H1 (cell line): ENCODE measurements around the gene SELENBP1. TPM values are rescaled to one million over a fixed set of nuclear protein-coding genes. Genes with fewer than 3 reads are reported as not detected.
A peak's percentile ranks its signal among the peaks of the same experiment; 100 is the strongest.

ENCODE experiments used
- CTCF ChIA-PET: fragments of 300-600 bp; sonication (Branson Sonifier 250); formaldehyde crosslinking; loops from one replicate; lab custom pipeline; 2021; ENCODE audit not compliant: partially characterized antibody; lab: Charles Lee
- POLR2A ChIA-PET: fragments of 300-600 bp; sonication (Branson Sonifier 250); formaldehyde crosslinking; loops from one replicate; lab custom pipeline; 2021; ENCODE audit warnings: inconsistent platforms; ENCODE audit not compliant: partially characterized antibody; lab: Charles Lee
- DNase-seq, 2 experiments: peaks; one replicate each; pipeline versions ENCODE4 v3.0.0 to v3.0.0-alpha.2; 2010 to 2022; ENCODE audit warnings: low spot score in 2 of 2, low read depth in 1 of 2, mixed read lengths in 1 of 2
- FAIRE-seq: peaks from 2 replicates; lab custom pipeline; 2011; peaks lifted over from hg19 to GRCh38; lab: Jason Lieb, UNC
- H2AFZ ChIP-seq: 2 replicates; pipeline ENCODE4 v1.8.1; 2012; ENCODE audit warnings: low read length, inconsistent platforms
- H2AK5ac ChIP-seq: 2 replicates; pipeline ENCODE4 v1.6.1; 2013; ENCODE audit warnings: low read depth, low read length
- H2BK120ac ChIP-seq: replicated peaks from 2 replicates; pipeline ENCODE3; 2013; ENCODE audit warnings: low read depth, low read length, inconsistent platforms
- H2BK12ac ChIP-seq: 2 replicates; pipeline ENCODE4 v1.6.1; 2013; ENCODE audit warnings: low read depth, low read length
- H2BK15ac ChIP-seq: 2 replicates; pipeline ENCODE4 v1.6.1; 2013; ENCODE audit warnings: low read length
- H2BK20ac ChIP-seq: 2 replicates; pipeline ENCODE4 v1.6.1; 2013; ENCODE audit warnings: low read length
- H2BK5ac ChIP-seq: 2 replicates; pipeline ENCODE4 v1.6.1; 2013; ENCODE audit warnings: low read depth, low read length
- H3K14ac ChIP-seq: 2 replicates; pipeline ENCODE4 v1.6.1; 2013; ENCODE audit warnings: inconsistent platforms; ENCODE audit not compliant: insufficient read length
- H3K18ac ChIP-seq: 2 replicates; pipeline ENCODE4 v1.6.1; 2013; ENCODE audit warnings: low read length; ENCODE audit errors: extremely low read depth
- H3K23ac ChIP-seq: 2 replicates; pipeline ENCODE4 v1.6.1; 2013; ENCODE audit warnings: inconsistent platforms; ENCODE audit not compliant: insufficient read length
- H3K23me2 ChIP-seq: 2 replicates; pipeline ENCODE4 v1.6.1; 2013; ENCODE audit warnings: low read depth, low read length
- H3K27ac ChIP-seq: 2 replicates; pipeline ENCODE4 v1.6.1; 2011; ENCODE audit warnings: low read depth, low read length, inconsistent platforms
- H3K27me3 ChIP-seq, 4 experiments: replicated peaks in 1 of 4; 1 replicate in 1 of 4; 2 replicates in 3 of 4; pipeline versions ENCODE4 v1.6.1 to v1.8.1; 2011 to 2013; ENCODE audit warnings: low read length in 3 of 4, mild to moderate bottlenecking in 3 of 4, inconsistent platforms in 2 of 4, mixed read lengths in 2 of 4, moderate library complexity in 1 of 4; ENCODE audit not compliant: control insufficient read depth in 3 of 4, insufficient read depth in 3 of 4; ENCODE audit errors: extremely low read depth in 1 of 4
- H3K36me3 ChIP-seq, 4 experiments: 2 replicates each; pipeline versions ENCODE4 v1.6.1 to v1.8.1; 2011 to 2013; ENCODE audit warnings: mild to moderate bottlenecking in 4 of 4, low read length in 3 of 4, moderate library complexity in 2 of 4, control low read depth in 1 of 4, inconsistent platforms in 1 of 4; ENCODE audit not compliant: insufficient read depth in 4 of 4, control insufficient read depth in 2 of 4
- H3K4ac ChIP-seq: replicated peaks from 2 replicates; pipeline ENCODE3; 2013; ENCODE audit warnings: low read length, low read depth, mixed read lengths, inconsistent platforms; ENCODE audit not compliant: insufficient read length
- H3K4me1 ChIP-seq, 4 experiments: replicated peaks in 1 of 4; 1 replicate in 1 of 4; 2 replicates in 3 of 4; pipeline versions ENCODE4 v1.6.1 to v1.8.1; 2011 to 2013; ENCODE audit warnings: low read length in 3 of 4, inconsistent platforms in 2 of 4, mixed read lengths in 1 of 4; ENCODE audit not compliant: insufficient read depth in 4 of 4, control insufficient read depth in 3 of 4
- H3K4me2 ChIP-seq, 2 experiments: 2 replicates each; pipeline versions ENCODE4 v1.6.1 to v1.8.1; 2011 to 2013; ENCODE audit warnings: low read depth in 2 of 2, low read length in 2 of 2, control low read depth in 1 of 2, inconsistent platforms in 1 of 2, mild to moderate bottlenecking in 1 of 2; ENCODE audit not compliant: insufficient read depth in 1 of 2
- H3K4me3 ChIP-seq, 4 experiments: fragments of 200-600, 300-600 bp in 1 of 4; sonication (generic), shearing (Covaris generic), sonication (Bioruptor Twin) in 1 of 4; 2 replicates each; pipeline versions ENCODE4 v1.5.1 to v1.8.1; 2011 to 2016; ENCODE audit warnings: low read length in 4 of 4, low read depth in 3 of 4, control low read depth in 2 of 4, inconsistent platforms in 2 of 4, mild to moderate bottlenecking in 2 of 4, mixed read lengths in 1 of 4, moderate library complexity in 1 of 4; ENCODE audit not compliant: insufficient read depth in 2 of 4; ENCODE audit errors: extremely low read depth in 1 of 4
- H3K56ac ChIP-seq: replicated peaks from 2 replicates; pipeline ENCODE3; 2013; ENCODE audit warnings: low read depth, mild to moderate bottlenecking, mixed read lengths, low read length, inconsistent platforms; ENCODE audit not compliant: insufficient read length
- H3K79me1 ChIP-seq: 2 replicates; pipeline ENCODE4 v1.6.1; 2013; ENCODE audit warnings: low read depth, low read length, control low read depth
- H3K79me2 ChIP-seq, 2 experiments: 2 replicates each; pipeline versions ENCODE4 v1.6.1 to v1.8.1; 2012 to 2013; ENCODE audit warnings: low read length in 2 of 2, mild to moderate bottlenecking in 2 of 2, inconsistent platforms in 1 of 2; ENCODE audit not compliant: insufficient read depth in 2 of 2, control insufficient read depth in 1 of 2
- H3K9ac ChIP-seq, 4 experiments: replicated peaks in 1 of 4; 1 replicate in 1 of 4; 2 replicates in 3 of 4; pipeline versions ENCODE4 v1.6.1 to v1.8.1; 2011 to 2013; ENCODE audit warnings: low read depth in 3 of 4, low read length in 3 of 4, control low read depth in 2 of 4, mild to moderate bottlenecking in 2 of 4, moderate library complexity in 2 of 4, inconsistent platforms in 1 of 4; ENCODE audit errors: extremely low read depth in 1 of 4
- H3K9me3 ChIP-seq, 2 experiments: 2 replicates each; pipeline versions ENCODE4 v1.6.1 to v1.8.1; 2012 to 2013; ENCODE audit warnings: mild to moderate bottlenecking in 2 of 2, moderate library complexity in 2 of 2, control low read depth in 1 of 2, inconsistent platforms in 1 of 2, low read depth in 1 of 2, low read length in 1 of 2, mixed read lengths in 1 of 2; ENCODE audit not compliant: insufficient read depth in 2 of 2
- H4K20me1 ChIP-seq, 2 experiments: replicated peaks in 1 of 2; 2 replicates each; pipeline versions ENCODE3 to v1.8.1; 2011 to 2013; ENCODE audit warnings: inconsistent platforms in 2 of 2, low read length in 2 of 2, mild to moderate bottlenecking in 1 of 2; ENCODE audit not compliant: insufficient read depth in 2 of 2, control insufficient read depth in 1 of 2
- H4K5ac ChIP-seq: 2 replicates; pipeline ENCODE4 v1.6.1; 2013; ENCODE audit warnings: low read length, low read depth, mixed read lengths, inconsistent platforms; ENCODE audit not compliant: insufficient read length
- H4K8ac ChIP-seq: 2 replicates; pipeline ENCODE4 v1.8.0; 2013; ENCODE audit warnings: mild to moderate bottlenecking, moderate library complexity, low read length, inconsistent platforms; ENCODE audit not compliant: insufficient read depth; ENCODE audit errors: extremely low read depth
- H4K91ac ChIP-seq: replicated peaks from 2 replicates; pipeline ENCODE3; 2013; ENCODE audit warnings: low read length, mixed read lengths, inconsistent platforms; ENCODE audit not compliant: insufficient read length
- JUN ChIP-seq: IDR thresholded peaks from 2 replicates; pipeline ENCODE4 v1.6.1; 2011; ENCODE audit warnings: low read depth, mild to moderate bottlenecking, improper control_type of control experiment, low read length
- MAFK ChIP-seq: IDR thresholded peaks from 2 replicates; pipeline ENCODE4 v1.6.1; 2012; ENCODE audit warnings: low read depth, mild to moderate bottlenecking, improper control_type of control experiment, low read length
- WGBS, 2 experiments: shearing (Covaris generic) in 1 of 2; methylation state at CpG; one replicate each; pipeline versions ENCODE4 v1.1.6 to v1.1.7; 2013 to 2015; ENCODE audit warnings: low lambda C conversion rate in 2 of 2, mixed read lengths in 2 of 2, inconsistent platforms in 1 of 2, low coverage in 1 of 2, missing lambda C conversion rate in 1 of 2; ENCODE audit not compliant: insufficient replicate concordance in 2 of 2, insufficient coverage in 1 of 2, insufficient read length in 1 of 2; ENCODE audit errors: extremely low coverage in 1 of 2, missing lambda C conversion rate in 1 of 2; 5-methylcytosine and 5-hydroxymethylcytosine counted together
- polyA plus RNA-seq, 7 experiments: library from polyadenylated mRNA; depleted of rRNA in 3 of 7; stranded (reverse) in 5 of 7; unstranded in 2 of 7; fragments of >200 nt in 5 of 7; fragments of 200-250 nt in 2 of 7; gene quantifications; 1 replicate in 5 of 7; 2 replicates in 1 of 7; 4 replicates in 1 of 7; pipeline versions ENCODE4 v1.2.1 to v1.2.3, GENCODE V29; 2011 to 2013; ENCODE audit warnings: missing spikeins in 2 of 7, mixed read lengths in 2 of 7
- total RNA-seq: library from RNA; stranded (reverse); fragmentation: NEBNext Ultra II Directional; extraction: Animal tissue kit (Norgen Biotek cat#: 25700); gene quantifications from 2 replicates; pipeline ENCODE4 v1.2.1, GENCODE V29; 2021

Gene SELENBP1
- total and polyA plus RNA-seq, 2 of the 8 experiments (the other 6 are each of a cell fraction or from before 2014, with no cell fraction given) = 20.0 to 32.4 TPM

DNA sequence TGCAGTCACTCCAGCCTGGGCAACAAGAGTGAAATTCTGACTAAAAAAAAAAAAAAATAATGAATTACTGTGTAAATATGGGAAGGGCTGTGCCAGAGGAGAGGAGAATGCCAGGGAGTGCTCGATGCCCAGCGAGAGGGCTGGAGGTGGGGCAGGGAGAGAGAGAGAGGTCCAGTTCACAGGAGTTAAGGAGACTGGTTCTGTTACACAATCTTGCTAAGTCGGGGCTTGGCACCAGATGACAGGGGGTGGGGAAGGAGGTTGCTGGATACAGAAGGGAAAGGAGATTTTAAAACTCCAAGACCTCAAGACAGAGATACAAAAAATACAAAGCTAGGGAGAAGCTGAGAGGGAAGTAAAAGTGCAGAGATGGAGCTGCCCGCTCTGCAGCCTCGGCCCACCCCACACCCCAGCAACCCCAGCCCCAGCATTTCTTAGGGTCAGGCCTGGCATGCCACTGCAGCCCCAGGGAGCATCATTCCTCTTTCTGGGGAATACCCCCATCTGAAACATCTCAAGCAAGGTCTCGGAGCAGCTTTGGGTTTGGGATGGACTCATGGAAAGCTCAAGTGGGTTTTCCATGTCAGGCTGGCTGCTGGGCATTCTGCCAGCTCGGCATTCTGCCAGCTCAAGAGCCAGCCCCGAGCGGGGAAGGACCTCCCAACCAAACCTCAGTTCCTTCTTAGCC, 991 bp downstream of the SELENBP1 start:
- H3K18ac ChIP-seq = peak overlapping the region; percentile 19; the same call in 1 of the 2 replicates
- H3K56ac ChIP-seq = no peak overlapping the region
- WGBS, 2 experiments = 96% methylated on average over 9 of the region's 9 CpGs; no CpG with 5 or more reads in 1 of the 2 experiments
- no peak overlapping the region for H2AFZ ChIP-seq
- no peak for FAIRE-seq
- no peaks in the 10 kb centered on the region for H3K79me1 ChIP-seq
- no peak overlapping the region for H3K27ac ChIP-seq
- no peak overlapping the region for H3K9ac ChIP-seq
- no peaks in the 10 kb centered on the region; a peak in 2 of 8 replicates for H3K36me3 ChIP-seq
- H2AK5ac ChIP-seq = no peak overlapping the region
- no peak overlapping the region; the same call in 1 of the 2 replicates for H4K8ac ChIP-seq
- no peak overlapping the region for H4K91ac ChIP-seq
- no peak overlapping the region for H2BK120ac ChIP-seq
- H3K79me2 ChIP-seq = no peaks in the 10 kb centered on the region
- no peak overlapping the region for H3K14ac ChIP-seq
- H3K9me3 ChIP-seq = no peaks in the 10 kb centered on the region
- H3K4me1 ChIP-seq = peaks cover 0 to 11% (median 8%) of the 10 kb centered on the region in 4 experiments; a peak in 6 of 7 replicates
- H2BK5ac ChIP-seq = no peak overlapping the region
- no peak overlapping the region for H4K5ac ChIP-seq
- no peaks in the 10 kb centered on the region for H3K27me3 ChIP-seq
- no peak for DNase-seq
- H2BK20ac ChIP-seq = no peak overlapping the region
- no peak overlapping the region for H3K23ac ChIP-seq
- peak overlapping the region in 1 of 4 experiments; percentile 55; a peak in 2 of 8 replicates for H3K4me3 ChIP-seq
- peak overlapping the region; percentile 59 to 60; a peak in 2 of 4 replicates for H3K4me2 ChIP-seq
- no peak overlapping the region for H2BK12ac ChIP-seq
- CTCF ChIA-PET = interaction anchor here (0.5 to 1.7 kb wide), 8 partner anchors 17 to 71 kb away, joined by 3 to 5 read pairs (median 4); partner anchors contain the start of gene PSMB4
- 0 out of 2 replicates have a peak overlapping the region, but pooled peaks have one; percentile 46 for H2BK15ac ChIP-seq
- no peak overlapping the region for H3K4ac ChIP-seq
- H4K20me1 ChIP-seq = no peaks in the 10 kb centered on the region
- POLR2A ChIA-PET = interaction anchor here (0.6 to 2.1 kb wide), 9 partner anchors 10 to 121 kb away, joined by 3 to 12 read pairs (median 4); partner anchors contain the start of genes PI4KB, PSMB4 and RFX5
- H3K23me2 ChIP-seq = peaks cover 2% of the 10 kb centered on the region; the same call in 1 of the 2 replicates
- TF ChIP-seq JUN (no peak), MAFK (peak; percentile 25; the same call in 1 of the 2 replicates)
